HepG2 (cell line): Measurements from ENCODE around the gene PPP1R7.

Source experiments
- ARNTL ChIP-seq: sonication (generic); formaldehyde crosslinking; IDR thresholded peaks from 2 replicates; pipeline ENCODE4 v1.4.0; 2020; ENCODE audit warnings: mild to moderate bottlenecking, missing genetic modification reagents
- EP300 ChIP-seq, 3 experiments: sonication (generic) in 1 of 3; formaldehyde crosslinking in 1 of 3; IDR thresholded peaks; 2 replicates each; pipeline versions ENCODE4 v1.5.1 to v1.6.1; 2011 to 2020; ENCODE audit warnings: low read depth in 2 of 3, low read length in 2 of 3, borderline replicate concordance in 1 of 3, improper control_type of control experiment in 1 of 3, mild to moderate bottlenecking in 1 of 3, missing genetic modification reagents in 1 of 3, moderate library complexity in 1 of 3
- TF ChIP-seq, protein P1 (sequence below): IDR thresholded peaks from 2 replicates; pipeline ENCODE4 v1.6.1; 2016; ENCODE audit warnings: low read depth, control low read depth
- TF ChIP-seq, protein P2 (sequence below): IDR thresholded peaks from 2 replicates; pipeline ENCODE4 v1.6.1; 2016; ENCODE audit warnings: missing biosample characterization, missing genetic modification reagents, low read depth

DNA sequence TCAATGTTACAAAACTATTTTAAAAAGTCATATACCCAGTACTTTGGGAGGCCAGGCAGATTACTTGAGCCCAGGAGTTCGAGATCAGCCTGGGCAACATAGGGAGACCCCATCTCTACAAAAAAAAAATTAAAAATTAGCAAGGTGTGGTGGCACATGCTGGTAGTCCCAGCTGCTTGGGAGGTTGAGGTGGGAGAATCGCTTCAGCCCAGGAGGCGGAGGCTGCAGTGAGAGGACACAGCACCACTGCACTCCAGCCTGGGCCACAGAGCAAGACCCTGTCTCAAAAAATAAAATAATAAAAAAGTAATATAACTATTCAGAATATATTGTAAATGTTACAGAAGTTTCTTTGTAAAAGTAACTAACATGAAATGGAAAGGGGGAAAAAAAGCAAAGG lies 2.9 kb upstream of the PPP1R7 start:
- TF ChIP-seq, protein P1, sequence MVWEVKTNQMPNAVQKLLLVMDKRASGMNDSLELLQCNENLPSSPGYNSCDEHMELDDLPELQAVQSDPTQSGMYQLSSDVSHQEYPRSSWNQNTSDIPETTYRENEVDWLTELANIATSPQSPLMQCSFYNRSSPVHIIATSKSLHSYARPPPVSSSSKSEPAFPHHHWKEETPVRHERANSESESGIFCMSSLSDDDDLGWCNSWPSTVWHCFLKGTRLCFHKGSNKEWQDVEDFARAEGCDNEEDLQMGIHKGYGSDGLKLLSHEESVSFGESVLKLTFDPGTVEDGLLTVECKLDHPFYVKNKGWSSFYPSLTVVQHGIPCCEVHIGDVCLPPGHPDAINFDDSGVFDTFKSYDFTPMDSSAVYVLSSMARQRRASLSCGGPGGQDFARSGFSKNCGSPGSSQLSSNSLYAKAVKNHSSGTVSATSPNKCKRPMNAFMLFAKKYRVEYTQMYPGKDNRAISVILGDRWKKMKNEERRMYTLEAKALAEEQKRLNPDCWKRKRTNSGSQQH (CRISPR knock-in tag), result no peak
- TF ChIP-seq, protein P2, sequence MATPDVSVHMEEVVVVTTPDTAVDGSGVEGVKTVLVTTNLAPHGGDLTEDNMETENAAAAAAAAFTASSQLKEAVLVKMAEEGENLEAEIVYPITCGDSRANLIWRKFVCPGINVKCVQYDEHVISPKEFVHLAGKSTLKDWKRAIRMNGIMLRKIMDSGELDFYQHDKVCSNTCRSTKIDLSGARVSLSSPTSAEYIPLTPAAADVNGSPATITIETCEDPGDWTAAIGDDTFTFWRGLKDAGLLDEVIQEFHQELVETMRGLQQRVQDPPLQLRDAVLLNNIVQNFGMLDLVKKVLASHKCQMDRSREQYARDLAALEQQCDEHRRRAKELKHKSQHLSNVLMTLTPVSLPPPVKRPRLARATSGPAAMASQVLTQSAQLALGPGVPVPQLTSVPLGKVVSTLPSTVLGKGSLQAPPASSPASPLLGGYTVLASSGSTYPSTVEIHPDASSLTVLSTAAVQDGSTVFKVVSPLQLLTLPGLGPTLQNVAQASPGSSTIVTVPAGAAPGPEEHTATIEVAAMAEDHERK (CRISPR knock-in tag), result no peak
- TF ChIP-seq EP300 (IDR thresholded peaks at IDR 0.05; ENCODE audit: low read depth in 2 of 2, low read length in 2 of 2) (no peak), EP300 (CRISPR knock-in tag; IDR thresholded peaks at IDR 0.05; ENCODE audit: borderline replicate concordance) (no peak), ARNTL (CRISPR knock-in tag) (no peak)
